Measurements from ENCODE around the gene MRPL28.
"Not testable (repeated sequence)": the region's sequence is repeated elsewhere in the genome, so short reads cannot be mapped to it uniquely, and the experiment has no call there.

GRCh38 chr16:362702-362999 is 7.7 kb downstream of the MRPL28 start:
- not testable (repeated sequence) for TF ChIP-seq CTCF, POLR2A (IDR thresholded peaks at IDR 0.05)

Measured in gastroesophageal sphincter (tissue), 3 donors.